ENCODE data around the gene PCA3.

PCA3 gene

DNA sequence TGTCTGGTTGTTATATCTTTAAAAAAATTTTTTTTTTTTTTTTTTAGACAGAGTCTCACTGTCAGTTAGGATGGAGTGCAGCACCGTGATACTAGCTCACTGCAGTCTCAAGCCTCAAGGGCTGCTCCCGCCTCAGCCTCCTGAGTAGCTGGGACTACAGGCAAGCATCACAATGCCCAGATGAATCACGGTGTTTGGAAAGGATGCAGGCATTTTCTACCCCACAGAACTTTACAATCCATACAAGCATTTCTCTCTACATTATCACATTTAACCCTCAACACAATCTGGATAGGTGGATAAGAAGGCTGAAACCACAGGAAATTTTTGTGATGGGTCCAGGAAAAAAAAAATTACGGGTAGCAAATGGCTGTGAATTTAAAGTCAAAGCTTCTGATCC, 5.8 kb upstream of the PCA3 start:
- DNase-seq = no peak

DNA sequence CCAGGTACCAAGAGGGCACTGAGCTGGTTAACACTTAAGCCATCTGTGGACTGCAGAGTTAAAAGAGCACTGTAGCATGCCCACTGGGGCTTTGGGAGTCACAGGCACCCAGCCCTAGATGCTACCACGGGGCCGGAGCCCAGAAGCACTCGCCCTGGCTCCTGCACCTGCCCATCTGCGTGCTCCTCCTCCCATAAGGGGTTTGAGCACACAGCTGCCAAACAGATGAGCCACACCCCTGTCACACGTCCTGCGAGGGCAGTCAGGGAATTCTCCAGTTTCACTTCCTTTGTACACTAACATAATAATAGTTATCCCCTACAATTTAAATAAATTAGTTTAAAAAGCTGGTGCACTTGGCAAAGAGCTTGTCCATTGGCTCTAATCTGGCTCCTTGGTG, 4.5 kb upstream of the PCA3 start:
- peak; percentile 23 for DNase-seq

DNA sequence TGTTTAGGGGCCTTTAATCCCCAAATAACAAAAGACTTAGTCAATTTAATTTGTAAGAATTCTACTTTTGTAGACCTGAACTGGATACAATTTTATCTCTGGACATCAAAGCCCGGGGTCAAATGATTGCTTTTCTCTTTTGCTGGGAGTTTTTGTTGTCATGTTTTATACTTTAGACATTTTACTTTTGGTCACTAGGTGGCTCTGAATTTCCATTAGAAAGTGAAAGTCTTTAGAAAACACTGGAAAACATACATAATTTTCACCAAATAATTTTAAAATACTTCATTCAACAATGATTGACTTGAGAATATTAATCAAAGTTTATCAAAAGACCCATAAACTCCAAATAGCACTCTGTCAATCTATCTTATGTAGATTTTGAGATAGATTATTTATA, 2.8 kb upstream of the PCA3 start:
- DNase-seq = no peak

DNA sequence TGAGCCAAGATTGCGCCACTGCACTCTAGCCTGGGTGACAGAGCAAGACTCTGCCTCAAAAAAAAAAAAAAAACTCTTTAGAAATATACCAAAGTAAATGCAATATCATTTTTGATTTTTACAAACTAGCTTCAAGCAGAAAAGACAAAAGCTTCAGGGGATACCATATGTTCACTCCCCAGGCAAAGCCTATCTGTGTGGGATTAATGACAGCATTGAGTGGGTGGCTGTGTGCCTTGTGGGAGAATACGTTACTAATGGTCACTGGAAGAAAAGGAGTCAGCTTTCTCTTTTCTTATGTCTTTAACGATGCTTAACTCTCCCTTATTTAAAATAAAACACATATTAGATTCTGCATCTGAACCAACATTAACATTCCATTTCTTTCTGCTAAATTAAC, 1.9 kb downstream of the PCA3 start:
- DNase-seq = no peak

DNA sequence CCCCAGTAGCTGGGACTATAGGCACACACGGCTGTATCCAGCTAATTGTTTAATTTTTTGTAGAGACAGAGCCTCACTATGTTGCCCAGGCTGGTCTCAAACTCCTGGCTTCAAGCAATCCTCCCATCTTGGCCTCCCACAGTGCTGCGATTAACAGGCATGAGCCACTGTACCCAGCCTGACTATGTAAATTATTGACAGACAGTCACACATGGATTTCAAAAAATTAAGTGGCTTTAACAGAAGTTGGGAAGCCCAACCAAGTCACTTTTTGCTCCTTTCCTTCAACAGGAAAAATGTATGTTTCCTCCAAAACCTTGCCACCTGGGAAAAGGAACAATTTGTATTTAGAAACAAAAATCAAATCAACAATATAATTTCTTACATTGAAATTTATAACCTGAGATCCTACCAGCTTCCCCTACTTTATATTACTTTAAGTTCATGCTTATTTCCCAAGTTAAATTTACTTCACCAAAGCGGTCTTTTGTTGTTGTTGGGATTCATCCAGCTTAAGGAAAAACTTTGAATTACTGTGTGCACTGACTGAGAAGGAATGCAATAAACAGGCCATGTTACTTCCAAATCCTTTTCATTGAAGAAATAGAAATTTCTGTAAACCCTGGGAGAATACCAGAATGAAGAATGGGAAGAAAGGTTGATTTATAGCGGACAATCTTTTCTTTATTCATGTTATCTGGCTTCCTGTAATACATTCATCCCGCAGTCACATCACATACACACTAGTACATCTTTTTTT, 8.6 kb downstream of the PCA3 start:
- no peak for DNase-seq

DNA sequence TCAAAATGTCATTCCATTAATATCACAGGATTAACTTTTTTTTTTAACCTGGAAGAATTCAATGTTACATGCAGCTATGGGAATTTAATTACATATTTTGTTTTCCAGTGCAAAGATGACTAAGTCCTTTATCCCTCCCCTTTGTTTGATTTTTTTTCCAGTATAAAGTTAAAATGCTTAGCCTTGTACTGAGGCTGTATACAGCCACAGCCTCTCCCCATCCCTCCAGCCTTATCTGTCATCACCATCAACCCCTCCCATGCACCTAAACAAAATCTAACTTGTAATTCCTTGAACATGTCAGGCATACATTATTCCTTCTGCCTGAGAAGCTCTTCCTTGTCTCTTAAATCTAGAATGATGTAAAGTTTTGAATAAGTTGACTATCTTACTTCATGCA, 20.6 kb downstream of the PCA3 start:
- no peak for DNase-seq

DNA sequence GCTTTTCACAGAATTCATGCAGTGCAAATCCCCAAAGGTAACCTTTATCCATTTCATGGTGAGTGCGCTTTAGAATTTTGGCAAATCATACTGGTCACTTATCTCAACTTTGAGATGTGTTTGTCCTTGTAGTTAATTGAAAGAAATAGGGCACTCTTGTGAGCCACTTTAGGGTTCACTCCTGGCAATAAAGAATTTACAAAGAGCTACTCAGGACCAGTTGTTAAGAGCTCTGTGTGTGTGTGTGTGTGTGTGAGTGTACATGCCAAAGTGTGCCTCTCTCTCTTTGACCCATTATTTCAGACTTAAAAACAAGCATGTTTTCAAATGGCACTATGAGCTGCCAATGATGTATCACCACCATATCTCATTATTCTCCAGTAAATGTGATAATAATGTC, 21.3 kb downstream of the PCA3 start:
- DNase-seq = no peak

DNA sequence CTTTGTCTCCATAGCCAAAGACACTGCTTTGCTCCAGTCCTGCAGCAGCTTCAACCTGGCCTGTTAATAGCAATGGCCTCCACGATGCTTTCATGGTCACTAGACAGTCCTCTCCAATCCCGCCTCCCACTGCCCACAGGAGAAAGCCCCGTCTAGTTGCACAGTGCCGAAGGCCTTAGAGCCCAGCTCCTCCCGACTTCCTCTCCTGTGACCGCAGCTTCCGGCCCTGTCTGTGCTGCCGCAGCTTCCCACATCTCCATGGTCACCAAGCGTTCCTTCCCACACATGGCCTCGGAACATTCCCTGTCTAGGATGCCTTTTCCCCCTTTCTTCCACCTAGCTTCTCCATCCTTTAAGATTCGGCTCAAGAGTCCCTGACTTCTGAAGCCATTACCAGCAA, 23.4 kb downstream of the PCA3 start:
- no peak for DNase-seq

DNA sequence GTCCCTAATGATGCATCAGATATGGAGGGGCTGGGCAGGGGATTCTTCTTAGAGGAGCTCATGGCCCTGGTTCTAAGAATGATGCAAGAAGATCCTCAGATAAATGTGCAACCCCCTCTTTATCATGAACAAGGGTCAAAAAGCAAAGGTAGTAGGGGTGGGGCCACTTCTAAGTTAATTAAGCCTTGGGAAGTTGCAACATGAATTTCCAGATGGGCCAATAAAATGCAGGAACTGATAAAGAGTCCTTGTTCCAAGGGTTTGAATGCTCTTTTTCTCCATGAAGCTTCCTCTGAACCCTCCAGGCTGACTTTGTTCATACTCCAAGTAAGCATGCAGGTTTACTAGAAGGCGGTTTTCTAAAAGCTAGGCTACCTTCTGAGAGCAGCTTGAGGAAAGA, 25.6 kb downstream of the PCA3 start:
- DNase-seq = no peak

DNA sequence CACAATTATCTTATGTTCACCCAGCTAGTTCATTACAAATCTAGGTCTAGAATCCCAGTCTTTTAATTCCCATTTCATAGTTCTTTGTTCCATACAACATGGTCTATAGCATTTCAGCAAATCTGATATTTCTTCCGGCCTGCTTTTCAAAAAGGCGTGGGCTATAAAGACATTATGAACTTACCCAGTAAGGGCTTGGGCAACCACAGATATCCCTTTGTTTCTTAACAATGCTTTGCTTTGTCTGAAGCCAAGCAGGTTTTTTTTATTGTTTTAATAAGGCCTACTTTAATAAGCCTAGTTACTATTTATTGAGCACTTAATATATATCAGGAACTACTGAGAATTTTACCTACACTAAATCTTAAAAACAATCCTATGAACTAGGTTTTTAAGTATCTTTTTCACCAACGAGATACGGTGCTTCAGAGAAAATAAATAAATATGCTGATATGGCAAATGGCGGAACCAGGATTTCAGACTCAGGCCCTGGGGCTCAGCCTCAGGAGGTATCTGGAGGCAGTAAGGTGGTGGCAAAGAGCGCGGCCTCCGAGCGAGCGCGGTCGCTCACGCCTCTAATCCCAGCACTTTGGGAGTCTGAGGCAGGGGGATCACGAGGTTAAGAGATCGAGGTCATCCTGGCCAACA, 29.7 kb downstream of the PCA3 start:
- DNase-seq = no peak

DNA sequence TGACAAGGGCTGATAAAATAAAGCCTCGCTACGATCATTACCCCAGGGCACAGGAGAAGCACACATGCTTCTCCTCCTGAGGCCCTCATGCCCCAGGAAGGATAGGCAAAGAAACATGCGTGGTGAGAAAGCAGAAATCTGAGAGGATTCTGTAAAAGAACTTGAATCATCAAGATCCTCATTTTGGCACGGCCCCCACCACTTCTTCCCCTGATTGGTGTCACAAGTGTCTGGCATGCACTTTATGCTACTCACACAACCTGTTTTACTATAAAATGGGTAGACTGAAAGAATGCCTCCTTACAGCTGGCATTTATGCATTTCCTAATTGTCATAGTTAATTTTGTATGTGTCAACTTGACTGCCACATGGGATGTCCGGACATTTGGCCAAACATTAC, 32.1 kb downstream of the PCA3 start:
- DNase-seq = no peak

DNA sequence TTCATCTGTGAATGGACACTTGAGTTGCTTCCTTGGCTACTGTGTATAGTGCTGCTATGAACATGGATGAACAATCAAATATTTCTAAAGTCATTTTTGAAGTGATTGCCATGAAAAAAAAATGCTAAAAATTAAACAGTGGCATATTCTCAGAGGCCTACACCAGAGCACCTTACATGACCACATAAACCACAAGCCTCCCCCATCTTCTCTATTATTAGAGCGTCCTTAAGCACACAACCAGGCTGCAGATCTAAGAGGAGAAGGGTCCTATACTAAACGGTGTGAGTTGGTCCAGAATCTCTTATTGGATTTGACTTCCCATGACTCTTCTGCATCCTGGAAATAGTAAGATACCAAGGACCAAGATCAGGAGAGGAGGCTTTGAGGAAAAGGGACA, 34.3 kb downstream of the PCA3 start:
- DNase-seq = no peak

DNA sequence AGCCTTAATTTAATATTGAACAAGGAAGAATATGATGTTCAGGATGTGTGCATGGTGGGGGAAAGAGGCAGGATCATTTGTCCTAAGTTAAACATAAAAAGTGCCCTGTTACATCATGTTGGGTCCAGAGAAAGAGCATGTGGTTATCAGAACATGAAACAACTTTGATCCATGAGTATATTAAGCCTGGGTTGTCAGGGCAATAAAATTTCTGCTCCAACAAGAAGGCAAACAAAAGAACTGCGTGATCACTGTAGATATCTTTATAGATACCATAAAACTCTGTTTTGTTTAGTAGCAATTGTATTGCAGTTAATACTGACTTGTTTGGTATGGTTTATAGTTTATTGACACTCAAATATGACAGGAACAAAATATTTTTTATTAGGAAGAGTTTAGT, 35.2 kb downstream of the PCA3 start:
- DNase-seq = no peak

DNA sequence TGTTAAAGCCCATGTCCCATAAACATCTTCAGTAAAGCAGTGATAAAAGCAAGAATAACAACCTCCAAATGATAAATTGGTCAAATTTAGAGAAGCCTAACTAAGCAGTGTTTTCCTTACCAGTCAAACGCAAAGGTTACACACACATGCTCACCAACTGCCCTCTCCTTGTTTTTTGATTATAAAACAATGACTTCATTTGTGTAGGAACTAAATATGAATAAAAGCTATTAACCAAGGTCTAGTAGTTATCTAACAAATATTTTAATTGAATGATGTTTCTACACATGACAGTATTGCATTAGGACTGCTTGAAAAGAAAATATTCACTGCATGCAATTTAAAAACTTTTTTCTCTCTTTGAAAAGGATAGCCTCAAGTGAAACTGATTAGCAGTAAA, 36.7 kb downstream of the PCA3 start:
- DNase-seq = no peak

DNA sequence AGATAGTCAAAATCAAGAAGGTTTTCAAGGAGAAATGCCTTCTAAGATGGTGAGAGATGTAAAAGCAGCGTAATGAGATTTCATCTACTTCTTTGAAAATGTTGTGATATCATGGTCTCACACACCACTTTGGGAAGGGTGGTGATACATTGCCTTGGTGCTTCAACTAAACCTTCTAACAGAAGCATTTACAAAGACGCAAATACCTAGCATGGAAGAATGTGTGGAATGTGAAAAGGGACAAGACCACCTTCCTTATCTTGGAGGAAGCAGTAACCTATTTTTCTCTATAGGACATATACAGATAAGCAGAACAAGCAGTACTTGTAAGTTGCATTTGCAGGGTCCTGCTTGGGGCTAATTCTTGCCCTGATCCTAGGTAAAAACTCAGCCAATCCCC, 38.8 kb downstream of the PCA3 start:
- no peak for DNase-seq

DNA sequence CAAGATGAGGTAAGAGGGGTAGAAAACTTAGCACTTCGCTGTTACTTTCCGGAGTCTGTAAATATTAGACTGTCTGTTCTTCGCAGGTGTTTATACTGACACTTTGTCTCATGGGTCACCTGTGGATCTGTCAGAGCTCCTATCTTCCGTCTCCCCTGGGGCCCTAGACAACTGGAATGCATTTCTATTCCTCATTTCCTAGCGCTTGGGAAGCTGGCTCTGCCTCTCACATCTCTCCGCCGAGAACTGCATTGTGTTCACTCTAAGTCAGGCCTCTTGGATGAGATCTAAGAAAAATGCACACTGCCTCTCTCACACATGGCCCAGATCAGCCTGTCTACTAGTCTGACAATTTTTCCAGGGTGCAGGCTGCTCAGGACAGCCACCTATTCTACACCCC, 39.5 kb downstream of the PCA3 start:
- DNase-seq = no peak

DNA sequence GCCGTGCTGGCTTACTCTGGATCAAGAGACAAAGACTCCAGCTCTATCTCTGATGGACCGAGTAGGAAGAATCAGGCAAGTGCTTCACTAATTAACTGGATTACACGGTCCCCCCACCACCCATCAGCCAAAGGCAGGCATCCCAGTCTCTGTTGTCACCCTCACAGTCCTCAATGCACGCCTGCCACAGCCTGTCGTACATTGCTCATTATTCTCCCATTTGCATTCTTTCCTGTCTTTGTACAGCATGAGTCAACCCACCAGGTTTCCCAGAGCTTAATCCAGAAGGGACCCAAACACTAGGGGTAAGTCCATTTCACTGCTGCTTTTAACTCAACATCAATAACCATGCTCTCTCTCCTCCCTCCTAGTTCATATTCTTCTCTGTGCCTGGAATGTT, 44.4 kb downstream of the PCA3 start:
- no peak for DNase-seq

DNA sequence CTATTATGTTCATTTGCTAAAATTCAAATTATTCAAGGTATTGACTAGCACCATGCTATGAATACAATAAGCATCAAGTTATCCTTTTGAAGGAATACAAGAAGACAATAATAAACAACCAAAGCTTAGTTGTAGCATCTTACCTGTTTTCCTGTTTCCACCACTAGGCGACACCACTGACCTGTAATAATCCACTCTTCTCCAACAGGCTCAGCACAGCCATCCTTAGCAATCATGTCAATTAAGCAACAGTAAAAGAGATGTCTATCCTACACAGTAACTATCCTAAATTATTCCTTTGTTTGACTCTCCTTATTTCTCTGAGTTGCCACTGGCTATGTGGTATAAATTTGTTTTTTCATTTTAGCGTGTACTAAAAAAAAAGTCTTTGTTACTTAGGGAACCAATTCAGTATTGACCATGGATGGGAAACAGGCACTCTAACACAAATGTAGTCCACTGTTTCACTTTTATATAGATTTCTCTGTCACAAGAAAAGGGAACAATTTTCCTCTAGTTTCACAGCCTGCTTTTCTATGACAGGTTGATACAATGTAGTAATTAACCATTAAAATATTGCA, 46.2 kb downstream of the PCA3 start:
- no peak for DNase-seq

DNA sequence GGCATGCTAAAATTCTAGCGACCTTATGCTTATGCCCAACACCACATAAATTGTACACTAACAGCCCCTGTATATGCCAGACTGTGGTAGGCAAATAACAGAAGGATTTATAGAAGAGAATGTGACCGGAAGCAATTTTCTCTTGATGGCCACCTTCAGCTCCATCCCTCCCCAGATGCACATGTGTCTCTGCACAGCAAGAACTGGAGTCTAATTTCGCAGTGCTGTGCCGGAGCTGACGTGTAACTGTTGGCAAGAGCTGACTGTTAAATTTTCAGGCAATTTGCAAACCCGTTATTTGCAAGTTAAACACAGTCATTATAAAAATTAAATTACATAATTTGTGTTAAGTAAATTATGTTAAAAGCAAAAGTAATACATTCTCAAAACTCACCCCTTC, 48.4 kb downstream of the PCA3 start:
- DNase-seq = no peak

DNA sequence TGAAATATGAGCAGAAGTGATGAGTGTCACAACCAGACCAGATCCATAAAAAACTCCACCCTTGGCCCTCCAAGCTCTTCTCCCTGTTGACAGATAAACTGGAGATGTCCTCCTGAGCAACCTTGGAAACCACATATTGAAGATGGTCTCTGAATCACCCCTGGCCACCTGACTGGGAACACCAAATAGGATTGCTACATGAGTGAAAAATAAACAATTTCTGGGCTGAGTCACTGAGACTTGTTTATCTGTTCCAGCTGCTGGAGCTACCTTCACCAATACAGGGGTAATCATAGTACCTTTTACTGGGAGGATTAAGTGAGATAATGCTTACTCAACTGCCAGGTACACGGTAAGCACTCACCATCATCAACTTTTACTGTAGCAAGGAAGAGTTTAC, 53.3 kb downstream of the PCA3 start:
- DNase-seq = no peak

DNA sequence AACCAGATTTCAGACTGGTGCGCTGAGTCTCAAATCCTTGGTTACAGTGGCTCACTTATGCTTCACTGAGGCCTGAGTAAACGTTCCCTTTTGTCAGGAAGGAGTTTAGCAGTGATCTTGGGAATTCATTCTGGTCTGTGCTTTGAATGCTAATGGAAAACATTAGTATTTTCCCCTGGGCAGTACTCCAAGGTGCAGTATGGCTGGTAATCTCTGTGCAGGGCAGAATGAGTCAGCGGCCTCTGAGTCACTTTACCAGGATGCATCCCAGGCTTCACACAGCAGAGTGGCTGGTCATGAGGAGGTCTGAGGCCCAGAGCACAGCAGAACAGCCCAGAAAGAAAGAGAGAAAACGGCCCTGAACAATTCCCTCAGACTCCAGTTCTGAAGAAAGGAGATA, 54.0 kb downstream of the PCA3 start:
- no peak for DNase-seq

DNA sequence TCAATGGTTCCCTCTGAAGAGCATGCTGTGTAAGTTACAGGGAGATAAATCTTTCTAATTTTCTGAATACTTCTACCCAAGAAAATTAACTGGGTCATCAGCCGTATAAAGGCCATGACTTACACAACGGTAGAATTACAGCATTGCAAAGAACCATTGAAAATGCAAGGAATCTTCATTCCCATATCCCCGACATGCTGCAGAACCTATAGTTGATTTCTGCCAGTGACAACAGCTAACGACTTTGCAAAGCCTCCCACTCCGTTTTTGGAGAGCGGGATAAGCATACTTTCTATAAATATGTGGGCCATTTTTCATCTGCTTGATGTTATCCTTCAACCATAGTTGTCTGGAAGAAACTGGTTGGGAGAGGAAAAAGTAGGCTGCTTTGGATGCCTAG, 56.2 kb downstream of the PCA3 start:
- DNase-seq = no peak

DNA sequence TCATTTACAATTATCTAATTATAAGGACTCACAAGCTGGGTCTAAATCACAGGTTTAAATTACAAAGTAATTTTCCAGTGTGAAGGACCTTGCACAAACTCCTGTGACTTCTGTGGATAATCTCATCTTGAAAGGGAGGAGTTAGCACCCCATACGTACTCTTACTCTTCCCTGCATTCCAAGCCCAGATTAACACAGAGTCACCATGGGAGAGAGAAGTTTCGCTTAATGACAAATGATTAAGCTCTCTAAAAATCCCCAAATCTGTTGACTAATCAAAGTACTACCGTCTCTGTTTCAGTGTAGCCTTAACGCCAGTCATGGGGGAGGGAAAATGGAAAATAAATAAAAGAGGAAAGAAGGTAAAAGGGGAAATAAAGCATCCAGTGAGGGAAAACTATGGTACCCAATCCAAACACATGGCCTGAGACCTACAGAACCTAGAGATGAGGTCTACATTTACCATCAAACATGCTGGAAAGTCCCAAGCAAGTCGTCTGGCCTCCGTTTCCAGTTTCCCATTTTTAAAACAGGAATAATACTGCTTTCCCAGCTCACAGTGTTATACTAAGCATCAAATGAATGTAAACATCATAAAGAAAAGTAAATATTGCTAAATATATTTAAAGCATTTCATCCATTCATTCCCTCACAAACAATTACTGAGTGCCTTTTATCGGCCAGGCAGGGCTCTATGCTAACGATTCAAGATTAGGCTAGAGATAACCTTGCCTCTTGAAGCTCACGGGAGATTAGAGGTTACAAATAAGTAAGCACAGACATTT, 63.2 kb downstream of the PCA3 start:
- no peak for DNase-seq

DNA sequence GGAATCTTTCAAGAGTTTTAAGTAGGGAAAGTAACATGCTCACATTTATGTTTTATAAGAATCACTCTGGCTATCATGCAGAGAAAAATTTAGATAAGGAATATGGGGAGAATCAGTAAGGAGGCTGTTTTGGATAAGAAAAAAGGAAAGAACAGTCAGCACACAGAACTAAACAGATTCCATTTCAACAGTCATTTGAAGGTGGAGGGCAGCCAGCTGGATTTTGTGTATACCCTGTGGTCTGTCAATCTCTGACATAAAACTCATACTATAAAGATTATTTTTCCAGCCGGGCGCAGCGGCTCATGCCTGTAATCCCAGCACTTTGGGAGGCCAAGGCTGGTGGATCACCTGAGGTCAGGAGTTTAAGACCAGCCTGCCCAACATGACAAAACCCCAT, 64.2 kb downstream of the PCA3 start:
- DNase-seq = no peak
